Neural cell (in vitro differentiated cells): ENCODE measurements around the gene SMIM44. TPM values are rescaled to one million over a fixed set of nuclear protein-coding genes. Genes with fewer than 3 reads are reported as not detected.

Source experiments
- H2AFZ ChIP-seq: fragments of 200-600, 300-800 bp; sonication (generic), shearing (Covaris generic); 2 replicates; pipeline ENCODE4 v1.6.0; 2014; ENCODE audit warnings: low read depth, mild to moderate bottlenecking, antibody characterized with exemption, low read length, moderate library complexity
- H3F3A ChIP-seq: fragments of 200-600 bp; shearing (Covaris generic); 2 replicates; pipeline ENCODE4 v1.6.1; 2016; ENCODE audit warnings: mild to moderate bottlenecking, moderate library complexity, mixed read lengths, antibody characterized with exemption, low read length; ENCODE audit not compliant: insufficient read depth, poor library complexity, severe bottlenecking
- H3K27ac ChIP-seq: fragments of 200-600, 300-800 bp; sonication (generic), shearing (Covaris generic); 2 replicates; pipeline ENCODE4 v1.5.1; 2014; ENCODE audit warnings: mild to moderate bottlenecking, low read length, moderate library complexity
- H3K27me3 ChIP-seq: fragments of 300-800, 200-600 bp; sonication (generic), shearing (Covaris generic); 2 replicates; pipeline ENCODE4 v1.6.0; 2014; ENCODE audit warnings: mild to moderate bottlenecking, low read depth, low read length, moderate library complexity; ENCODE audit not compliant: insufficient read depth
- H3K36me3 ChIP-seq: fragments of 300-800, 200-600 bp; sonication (generic), shearing (Covaris generic); 2 replicates; pipeline ENCODE4 v1.5.1; 2014; ENCODE audit warnings: mild to moderate bottlenecking, antibody characterized with exemption, low read length, moderate library complexity; ENCODE audit not compliant: insufficient read depth
- H3K4me2 ChIP-seq: fragments of 300-800, 200-600 bp; sonication (generic), shearing (Covaris generic); 2 replicates; pipeline ENCODE4 v1.6.0; 2014; ENCODE audit warnings: mild to moderate bottlenecking, low read length
- H3K4me3 ChIP-seq: fragments of 300-800, 200-600 bp; sonication (generic), shearing (Covaris generic); 2 replicates; pipeline ENCODE4 v1.5.1; 2014; ENCODE audit warnings: mild to moderate bottlenecking, low read length, moderate library complexity
- H3K79me2 ChIP-seq: fragments of 200-600 bp; shearing (Covaris generic); replicated peaks from 2 replicates; pipeline ENCODE4 v1.6.0; 2014; ENCODE audit warnings: mild to moderate bottlenecking, low read length, moderate library complexity; ENCODE audit not compliant: insufficient read depth
- H3K9ac ChIP-seq: fragments of 300-800, 200-600 bp; sonication (generic), shearing (Covaris generic); 2 replicates; pipeline ENCODE4 v1.6.1; 2016; ENCODE audit warnings: mild to moderate bottlenecking, low read length, mixed read lengths
- H3K9me2 ChIP-seq: fragments of 200-600 bp; shearing (Covaris generic); 2 replicates; pipeline ENCODE4 v1.6.1; 2016; ENCODE audit warnings: mild to moderate bottlenecking, low read length, mixed read lengths; ENCODE audit not compliant: insufficient read depth
- H3K9me3 ChIP-seq: fragments of 200-600, 300-800 bp; sonication (generic), shearing (Covaris generic); 2 replicates; pipeline ENCODE4 v1.6.1; 2016; ENCODE audit warnings: mild to moderate bottlenecking, mixed run types, low read length, moderate library complexity, mixed read lengths
- H4K20me1 ChIP-seq: fragments of 200-600 bp; shearing (Covaris generic); 2 replicates; pipeline ENCODE4 v1.6.1; 2016; ENCODE audit warnings: mild to moderate bottlenecking, mixed run types; ENCODE audit not compliant: insufficient read depth
- EP300 ChIP-seq: fragments of 450-650 bp; conservative IDR thresholded peaks from 2 replicates; pipeline ENCODE4 v1.6.1; 2014; ENCODE audit warnings: antibody characterized with exemption, mild to moderate bottlenecking, moderate library complexity; ENCODE audit not compliant: poor library complexity, severe bottlenecking
- EZH2 ChIP-seq: fragments of 200-600, 300-800 bp; shearing (Covaris generic), sonication (generic); IDR thresholded peaks from 2 replicates; pipeline ENCODE4 v1.6.1; 2014; ENCODE audit warnings: antibody characterized with exemption, low read length, borderline replicate concordance, mild to moderate bottlenecking; ENCODE audit not compliant: insufficient read depth, poor library complexity, severe bottlenecking
- MXI1 ChIP-seq: fragments of 450-650 bp; conservative IDR thresholded peaks from 2 replicates; pipeline ENCODE4 v1.6.1; 2014; ENCODE audit warnings: antibody characterized with exemption, mild to moderate bottlenecking; ENCODE audit not compliant: poor library complexity, severe bottlenecking
- POLR2AphosphoS5 ChIP-seq: IDR thresholded peaks from 2 replicates; pipeline ENCODE4 v1.6.1; 2012
- RAD21 ChIP-seq: fragments of 450-650 bp; conservative IDR thresholded peaks from 2 replicates; pipeline ENCODE4 v1.6.1; 2014; ENCODE audit warnings: antibody characterized with exemption, mild to moderate bottlenecking, moderate library complexity
- SMC3 ChIP-seq: fragments of 450-650 bp; conservative IDR thresholded peaks from 2 replicates; pipeline ENCODE4 v1.6.1; 2014; ENCODE audit warnings: antibody characterized with exemption, mild to moderate bottlenecking, moderate library complexity; ENCODE audit not compliant: poor library complexity
- TAF1 ChIP-seq: IDR thresholded peaks from 2 replicates; pipeline ENCODE4 v1.6.1; 2012; ENCODE audit warnings: low read depth
- polyA plus RNA-seq: library from polyadenylated mRNA; depleted of rRNA; stranded (reverse); fragments of >200 nt; gene quantifications from 2 replicates; pipeline ENCODE4 v1.2.3, GENCODE V29; 2014
- TF ChIP-seq, protein P1 (sequence below): fragments of 450-650 bp; IDR thresholded peaks from 2 replicates; pipeline ENCODE4 v1.5.1; 2014; ENCODE audit warnings: antibody characterized with exemption, mild to moderate bottlenecking, moderate library complexity; ENCODE audit not compliant: poor library complexity, severe bottlenecking
- TF ChIP-seq, protein P2 (sequence below): IDR thresholded peaks from 2 replicates; pipeline ENCODE4 v1.6.1; 2012; ENCODE audit warnings: borderline replicate concordance

SMIM44 gene
- polyA plus RNA-seq, 1 donor from 2014 or later: not detected

DNA sequence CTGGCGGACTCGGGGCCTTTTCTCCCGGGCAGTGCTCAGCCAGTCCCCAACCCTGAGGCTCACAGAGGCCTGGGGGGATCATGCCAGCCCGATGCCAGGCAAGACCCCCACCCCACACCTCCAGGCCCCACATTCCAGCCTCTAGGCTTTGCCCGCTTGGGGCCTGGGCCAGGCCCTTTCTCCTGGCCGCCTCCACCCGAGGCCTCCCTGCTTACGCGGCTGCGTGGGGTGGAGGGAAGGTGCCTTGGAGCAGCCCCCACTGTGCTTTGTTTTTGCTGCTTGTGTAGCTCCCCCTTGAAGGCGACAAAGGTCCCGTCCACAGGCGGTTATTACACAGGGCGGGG, 41.3 kb downstream of the SMIM44 start:
- no peaks in the 10 kb centered on the region for H3K9me3 ChIP-seq
- H3K4me2 ChIP-seq: no peak overlapping the region
- no peak overlapping the region for H3K9ac ChIP-seq
- TF ChIP-seq, protein P1, sequence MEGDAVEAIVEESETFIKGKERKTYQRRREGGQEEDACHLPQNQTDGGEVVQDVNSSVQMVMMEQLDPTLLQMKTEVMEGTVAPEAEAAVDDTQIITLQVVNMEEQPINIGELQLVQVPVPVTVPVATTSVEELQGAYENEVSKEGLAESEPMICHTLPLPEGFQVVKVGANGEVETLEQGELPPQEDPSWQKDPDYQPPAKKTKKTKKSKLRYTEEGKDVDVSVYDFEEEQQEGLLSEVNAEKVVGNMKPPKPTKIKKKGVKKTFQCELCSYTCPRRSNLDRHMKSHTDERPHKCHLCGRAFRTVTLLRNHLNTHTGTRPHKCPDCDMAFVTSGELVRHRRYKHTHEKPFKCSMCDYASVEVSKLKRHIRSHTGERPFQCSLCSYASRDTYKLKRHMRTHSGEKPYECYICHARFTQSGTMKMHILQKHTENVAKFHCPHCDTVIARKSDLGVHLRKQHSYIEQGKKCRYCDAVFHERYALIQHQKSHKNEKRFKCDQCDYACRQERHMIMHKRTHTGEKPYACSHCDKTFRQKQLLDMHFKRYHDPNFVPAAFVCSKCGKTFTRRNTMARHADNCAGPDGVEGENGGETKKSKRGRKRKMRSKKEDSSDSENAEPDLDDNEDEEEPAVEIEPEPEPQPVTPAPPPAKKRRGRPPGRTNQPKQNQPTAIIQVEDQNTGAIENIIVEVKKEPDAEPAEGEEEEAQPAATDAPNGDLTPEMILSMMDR: no peak
- TF ChIP-seq, protein P2, sequence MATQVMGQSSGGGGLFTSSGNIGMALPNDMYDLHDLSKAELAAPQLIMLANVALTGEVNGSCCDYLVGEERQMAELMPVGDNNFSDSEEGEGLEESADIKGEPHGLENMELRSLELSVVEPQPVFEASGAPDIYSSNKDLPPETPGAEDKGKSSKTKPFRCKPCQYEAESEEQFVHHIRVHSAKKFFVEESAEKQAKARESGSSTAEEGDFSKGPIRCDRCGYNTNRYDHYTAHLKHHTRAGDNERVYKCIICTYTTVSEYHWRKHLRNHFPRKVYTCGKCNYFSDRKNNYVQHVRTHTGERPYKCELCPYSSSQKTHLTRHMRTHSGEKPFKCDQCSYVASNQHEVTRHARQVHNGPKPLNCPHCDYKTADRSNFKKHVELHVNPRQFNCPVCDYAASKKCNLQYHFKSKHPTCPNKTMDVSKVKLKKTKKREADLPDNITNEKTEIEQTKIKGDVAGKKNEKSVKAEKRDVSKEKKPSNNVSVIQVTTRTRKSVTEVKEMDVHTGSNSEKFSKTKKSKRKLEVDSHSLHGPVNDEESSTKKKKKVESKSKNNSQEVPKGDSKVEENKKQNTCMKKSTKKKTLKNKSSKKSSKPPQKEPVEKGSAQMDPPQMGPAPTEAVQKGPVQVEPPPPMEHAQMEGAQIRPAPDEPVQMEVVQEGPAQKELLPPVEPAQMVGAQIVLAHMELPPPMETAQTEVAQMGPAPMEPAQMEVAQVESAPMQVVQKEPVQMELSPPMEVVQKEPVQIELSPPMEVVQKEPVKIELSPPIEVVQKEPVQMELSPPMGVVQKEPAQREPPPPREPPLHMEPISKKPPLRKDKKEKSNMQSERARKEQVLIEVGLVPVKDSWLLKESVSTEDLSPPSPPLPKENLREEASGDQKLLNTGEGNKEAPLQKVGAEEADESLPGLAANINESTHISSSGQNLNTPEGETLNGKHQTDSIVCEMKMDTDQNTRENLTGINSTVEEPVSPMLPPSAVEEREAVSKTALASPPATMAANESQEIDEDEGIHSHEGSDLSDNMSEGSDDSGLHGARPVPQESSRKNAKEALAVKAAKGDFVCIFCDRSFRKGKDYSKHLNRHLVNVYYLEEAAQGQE: no peak
- no peak for TF ChIP-seq EP300
- no peak for TF ChIP-seq MXI1
- TF ChIP-seq SMC3: no peak
- no peak for TF ChIP-seq EZH2
- no peak for TF ChIP-seq RAD21
- TF ChIP-seq TAF1: no peak
- no peak for TF ChIP-seq POLR2AphosphoS5
- no peaks in the 10 kb centered on the region for H3K9me2 ChIP-seq
- no peaks in the 10 kb centered on the region for H4K20me1 ChIP-seq
- H3K36me3 ChIP-seq: no peaks in the 10 kb centered on the region
- no peak overlapping the region for H3K27ac ChIP-seq
- no peak overlapping the region for H3K4me3 ChIP-seq
- no peaks in the 10 kb centered on the region for H3K27me3 ChIP-seq
- no peak overlapping the region for H2AFZ ChIP-seq
- H3K79me2 ChIP-seq: no peaks in the 10 kb centered on the region
- H3F3A ChIP-seq: no peaks in the 10 kb centered on the region

DNA sequence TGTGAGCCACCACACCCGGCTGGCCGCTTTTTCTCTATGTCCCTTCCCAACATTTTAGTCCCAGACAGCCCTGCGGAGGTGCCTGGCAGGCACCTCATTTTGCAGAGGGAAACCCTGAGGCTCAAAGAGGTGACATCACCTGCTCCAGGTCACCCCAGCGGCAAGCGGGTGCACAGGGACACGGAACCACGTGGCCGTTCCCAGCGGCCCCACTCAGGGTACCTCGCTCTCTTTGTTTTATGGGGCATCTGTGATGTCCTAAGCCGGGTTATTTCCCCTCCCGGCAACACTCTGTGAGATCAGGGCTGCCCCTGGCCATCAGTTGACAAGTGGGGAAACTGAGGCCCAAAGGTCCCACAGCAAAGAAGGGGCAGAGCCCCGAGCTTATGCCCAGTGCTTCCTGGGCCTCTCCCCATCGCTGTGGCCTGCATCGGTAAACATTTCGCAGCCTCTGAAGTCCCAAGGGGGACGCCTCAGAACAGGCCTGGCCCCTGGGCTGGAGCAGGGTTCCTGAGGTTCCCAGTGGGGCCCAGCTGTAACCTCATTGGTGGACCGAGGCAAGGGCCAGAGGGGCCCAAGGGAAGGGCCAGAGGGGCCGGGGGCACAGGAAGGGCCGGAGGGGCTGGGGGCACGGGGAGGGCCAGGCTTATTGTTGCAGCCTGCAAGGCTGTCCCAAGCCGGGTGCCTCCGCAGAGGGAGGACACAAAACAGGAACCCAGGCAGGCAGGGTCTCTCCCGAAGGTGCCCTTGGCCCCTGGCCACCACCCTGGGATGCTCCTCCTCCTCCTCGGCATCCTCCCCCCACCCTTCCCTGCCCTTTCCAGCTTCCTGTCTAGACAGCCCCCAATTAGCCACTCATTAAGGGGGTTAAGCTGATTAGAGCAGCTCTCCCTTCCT, 41.9 kb downstream of the SMIM44 start:
- TF ChIP-seq, protein P2: no peak
- no peak for TF ChIP-seq MXI1
- TF ChIP-seq SMC3: no peak
- TF ChIP-seq EZH2: no peak
- TF ChIP-seq, protein P1: no peak
- TF ChIP-seq POLR2AphosphoS5: no peak
- no peak for TF ChIP-seq RAD21
- TF ChIP-seq TAF1: no peak
- no peak for TF ChIP-seq EP300
- Histone ChIP-seq H3K36me3 (no peaks in the 10 kb centered on the region), H3K4me2 (no peak overlapping the region), H3K9ac (no peak overlapping the region), H3K79me2 (no peaks in the 10 kb centered on the region), H2AFZ (no peak overlapping the region), H4K20me1 (no peaks in the 10 kb centered on the region), H3K9me3 (no peaks in the 10 kb centered on the region), H3K9me2 (no peaks in the 10 kb centered on the region), H3K4me3 (no peak overlapping the region), H3F3A (no peaks in the 10 kb centered on the region), H3K27ac (no peak overlapping the region), H3K27me3 (no peaks in the 10 kb centered on the region)
